Activated CD4-positive, alpha-beta T cell treated with anti-CD3 and anti-CD28 coated beads, Interleukin-2, amount 50 U/mL, for 16 hours (primary cell): ENCODE measurements around the gene WWOX.

Experiments used
- DNase-seq: peaks from one replicate; pipeline ENCODE4 v3.0.0-alpha.2; 2020

WWOX gene

DNA sequence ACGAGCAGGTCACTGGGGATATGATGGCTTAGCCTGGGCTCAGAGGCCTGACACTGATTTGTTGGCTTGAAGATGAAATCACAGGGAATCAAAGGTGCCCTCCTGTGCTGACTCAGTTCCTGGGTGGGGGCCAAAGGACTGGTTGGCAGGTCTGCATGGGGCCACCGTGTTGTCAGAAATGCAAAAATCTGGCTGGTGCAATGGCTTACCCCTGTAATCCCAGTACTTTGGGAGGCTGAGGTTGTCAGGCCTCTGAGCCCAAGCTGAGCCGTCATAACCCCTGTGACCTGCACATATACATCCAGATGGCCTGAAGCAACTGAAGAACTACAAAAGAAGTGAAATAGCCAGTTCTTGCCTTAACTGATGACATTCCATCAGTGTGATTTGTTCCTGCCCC is 314.2 kb downstream of the WWOX start:
- no peak for DNase-seq

DNA sequence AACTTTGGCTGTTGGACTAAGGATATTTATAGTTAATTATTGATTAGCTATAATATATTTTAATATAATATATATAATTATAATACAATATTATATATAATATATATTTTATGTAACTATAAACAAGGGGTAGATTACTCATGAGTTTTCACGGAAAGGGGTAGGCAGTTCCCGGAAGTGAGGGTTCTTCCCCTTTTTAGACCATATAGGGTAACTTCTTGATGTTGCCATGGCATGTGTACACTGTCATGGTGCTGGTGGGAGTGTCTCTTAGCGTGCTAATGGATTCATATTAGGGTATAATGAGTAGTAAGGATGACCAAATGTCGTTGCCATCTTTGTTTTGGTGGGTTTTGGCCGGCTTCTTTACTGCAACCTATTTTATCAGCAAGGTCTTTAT is 315.6 kb downstream of the WWOX start:
- no peak for DNase-seq

DNA sequence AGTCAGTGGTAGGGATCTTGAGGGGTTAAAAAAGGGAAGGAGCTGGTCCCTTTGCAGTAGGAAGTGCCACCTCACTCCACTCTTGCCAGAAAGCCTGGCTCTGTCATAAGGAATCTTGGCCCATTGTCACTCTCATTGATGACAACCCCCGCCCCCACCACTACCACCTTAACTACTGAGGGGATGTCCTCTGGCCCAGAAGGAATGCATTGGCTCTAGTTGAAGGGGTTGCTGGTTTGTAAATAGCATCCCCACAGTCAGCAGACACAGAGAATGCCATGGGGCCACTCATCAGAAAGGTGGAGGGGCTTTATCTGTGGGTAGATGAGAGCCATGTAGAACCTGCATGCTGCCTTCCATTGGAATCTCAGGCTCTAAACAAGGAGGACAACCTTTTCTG is 316.2 kb downstream of the WWOX start:
- no peak for DNase-seq

DNA sequence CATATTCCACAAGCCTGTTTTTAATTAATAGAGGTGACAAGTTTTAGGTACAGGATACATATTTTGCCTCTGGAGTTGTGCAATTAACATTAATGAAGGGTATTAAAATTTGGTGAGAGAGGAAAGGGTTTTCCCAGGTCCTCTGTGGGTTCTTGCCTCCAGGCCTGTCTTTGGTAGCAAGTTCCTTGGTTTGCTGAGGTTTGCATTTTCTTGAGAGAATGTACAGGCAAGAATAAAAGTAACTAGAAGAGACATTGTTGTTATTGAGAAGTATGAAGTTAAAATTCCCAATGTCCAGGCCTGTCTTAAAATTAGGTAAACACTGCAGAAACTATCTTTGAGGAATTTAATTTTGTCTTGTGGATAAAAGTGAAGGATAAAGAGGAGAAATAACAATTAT is 316.9 kb downstream of the WWOX start:
- no peak for DNase-seq

DNA sequence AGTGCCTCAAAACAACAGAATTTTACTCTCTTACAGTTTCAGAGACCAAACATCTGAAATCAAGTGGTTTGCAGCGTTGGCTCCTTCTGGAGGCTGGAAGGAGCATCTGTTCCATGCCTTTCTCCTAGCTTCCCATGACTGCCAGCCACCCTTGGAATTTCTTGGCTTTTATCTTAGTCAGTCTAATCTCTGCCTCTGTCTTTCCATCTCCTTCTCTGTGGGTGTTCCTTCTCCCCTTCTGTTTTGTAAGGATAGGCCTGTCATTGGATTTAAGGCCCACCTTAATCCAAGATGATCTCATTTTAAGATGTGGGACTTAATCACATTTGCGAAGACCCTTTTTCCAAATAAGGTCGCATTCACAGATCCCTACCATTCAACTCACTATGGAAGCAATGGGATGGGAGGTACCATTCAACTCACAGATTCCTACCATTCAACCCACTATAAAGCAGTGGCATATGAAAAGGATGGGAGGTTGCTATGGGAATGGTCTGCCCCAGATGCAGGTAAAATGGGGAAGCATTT is 321.8 kb downstream of the WWOX start:
- DNase-seq: no peak

DNA sequence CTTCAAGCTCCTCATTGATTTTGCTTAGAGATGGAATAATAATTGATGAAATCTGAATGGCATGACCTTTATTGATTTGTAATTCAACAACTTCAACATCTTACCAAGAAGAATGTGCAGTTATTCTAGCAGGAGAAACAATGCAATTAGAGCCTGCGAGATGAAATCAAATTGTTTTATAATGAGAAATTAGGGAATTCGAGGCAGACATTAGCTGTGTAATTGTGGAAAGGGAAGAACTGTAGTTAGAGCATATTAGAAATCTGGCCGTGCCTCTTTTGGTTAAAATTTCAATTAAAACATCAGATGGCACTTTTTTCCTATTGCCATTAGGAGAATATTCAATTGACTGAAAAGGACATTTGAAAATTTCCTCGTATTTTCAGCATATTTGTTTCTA is 325.8 kb downstream of the WWOX start:
- DNase-seq: no peak

DNA sequence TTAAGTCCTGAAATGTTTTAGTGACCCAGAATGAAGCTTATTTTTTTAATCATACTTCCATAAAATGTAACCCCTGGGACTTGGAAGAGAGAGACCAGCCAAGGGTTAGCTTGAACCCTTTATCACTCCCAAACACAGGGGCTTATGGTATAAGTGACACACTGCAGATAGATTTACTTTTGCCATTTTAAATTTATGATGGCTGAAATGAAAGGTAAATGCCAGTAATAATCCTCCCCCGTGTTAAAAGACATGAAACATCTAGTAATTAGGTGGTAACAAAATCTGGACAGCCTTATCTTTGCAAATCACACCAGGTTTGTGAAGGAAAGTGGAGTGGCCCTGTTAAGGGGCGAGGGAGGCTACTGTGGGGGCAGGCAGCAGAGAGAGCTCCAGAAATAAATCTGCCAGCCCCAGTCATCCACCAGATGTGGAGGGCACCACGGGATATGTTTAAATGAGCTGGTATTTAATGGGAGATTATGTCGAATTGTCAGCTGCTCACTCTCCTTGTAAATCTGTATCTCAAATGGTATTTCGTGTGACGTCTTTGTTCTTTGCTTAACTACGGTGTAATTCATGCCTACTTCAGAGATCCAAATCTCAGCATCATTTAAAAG is 326.5 kb downstream of the WWOX start:
- DNase-seq: no peak

DNA sequence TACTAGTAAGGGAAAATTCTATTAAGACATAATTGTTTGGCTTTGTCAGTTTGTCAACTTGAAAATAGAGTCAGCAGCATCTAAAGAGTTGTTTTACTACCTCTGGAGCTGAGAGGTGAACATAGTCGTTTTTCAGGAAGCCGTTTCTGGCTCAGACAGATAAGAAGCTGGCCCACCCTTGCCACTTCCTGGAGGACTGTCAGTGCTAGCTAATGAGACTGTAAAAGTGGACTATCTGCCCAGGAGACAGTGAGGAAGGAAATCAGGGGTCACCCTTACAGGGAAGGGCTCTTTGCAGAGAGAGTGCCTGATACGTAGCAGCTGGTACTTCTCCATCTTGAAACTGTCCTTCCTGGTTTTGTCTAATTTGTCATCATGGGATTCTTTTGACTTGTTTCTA is 328.7 kb downstream of the WWOX start:
- no peak for DNase-seq

DNA sequence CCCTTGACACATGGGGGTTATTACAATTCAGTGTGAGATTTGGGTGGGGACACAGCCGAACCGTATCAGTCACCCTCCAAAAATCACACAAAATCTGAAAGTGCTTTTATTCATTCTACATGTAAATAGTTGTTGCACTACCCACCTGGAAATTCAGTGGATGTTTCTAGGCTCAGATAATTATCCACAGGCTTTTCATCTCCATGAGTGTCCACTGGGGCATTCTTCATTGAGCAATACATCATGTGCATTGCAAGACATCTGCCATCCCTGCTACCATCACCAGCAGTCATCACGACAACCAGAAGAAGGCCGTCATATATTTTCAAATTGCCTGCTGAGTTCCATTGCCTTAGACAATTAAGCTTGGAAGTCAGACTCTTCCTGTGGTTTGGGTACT is 330.8 kb downstream of the WWOX start:
- DNase-seq: no peak

DNA sequence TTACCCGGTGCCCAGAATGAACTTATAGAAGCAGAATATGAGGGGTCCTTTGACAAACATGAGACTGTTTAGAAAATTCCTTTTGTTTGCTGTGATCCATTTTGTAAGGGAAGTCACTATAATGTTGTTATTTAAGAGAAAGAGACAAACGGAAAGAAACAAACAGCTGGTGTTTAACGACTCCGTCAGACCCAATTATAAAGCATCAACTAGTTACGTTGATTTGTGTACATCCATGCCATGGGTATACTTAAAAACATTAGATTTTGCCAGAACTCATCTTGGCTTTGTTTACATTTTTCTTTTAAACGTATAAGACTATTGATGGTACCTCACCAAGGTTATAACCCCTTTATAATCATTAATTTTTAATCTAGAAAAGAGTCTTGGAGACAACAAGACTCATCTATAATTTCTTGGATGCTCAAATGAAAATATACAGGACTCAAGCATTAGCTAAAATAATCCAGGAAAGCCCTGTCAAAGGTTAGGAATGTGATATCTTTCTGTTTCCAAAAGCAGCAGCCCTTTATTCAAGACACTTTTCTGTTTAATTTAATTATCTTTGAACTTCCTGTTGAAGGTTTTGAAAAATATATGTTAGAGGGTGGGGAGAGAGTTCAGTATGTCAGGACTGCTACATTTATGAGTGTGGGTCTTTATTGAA is 331.7 kb downstream of the WWOX start:
- no peak for DNase-seq

DNA sequence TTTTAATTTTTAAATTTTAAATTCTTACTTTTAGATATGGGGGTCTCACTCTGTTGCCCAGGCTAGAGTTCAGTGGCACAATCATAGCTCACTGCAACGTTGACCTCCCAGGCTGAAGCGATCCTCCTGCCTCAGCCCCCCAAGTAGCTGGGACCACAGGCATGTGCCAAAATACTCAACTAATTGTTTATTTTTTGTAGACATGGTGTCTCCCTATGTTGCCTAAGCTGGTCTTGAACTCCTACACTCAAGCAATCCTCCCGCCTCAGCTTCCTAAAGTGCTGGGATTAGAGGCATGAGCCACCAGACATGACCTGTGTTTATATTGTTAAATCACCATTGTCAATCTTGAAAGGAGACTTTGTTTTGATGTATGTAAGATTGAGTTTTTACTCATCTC is 332.2 kb downstream of the WWOX start:
- no peak for DNase-seq

DNA sequence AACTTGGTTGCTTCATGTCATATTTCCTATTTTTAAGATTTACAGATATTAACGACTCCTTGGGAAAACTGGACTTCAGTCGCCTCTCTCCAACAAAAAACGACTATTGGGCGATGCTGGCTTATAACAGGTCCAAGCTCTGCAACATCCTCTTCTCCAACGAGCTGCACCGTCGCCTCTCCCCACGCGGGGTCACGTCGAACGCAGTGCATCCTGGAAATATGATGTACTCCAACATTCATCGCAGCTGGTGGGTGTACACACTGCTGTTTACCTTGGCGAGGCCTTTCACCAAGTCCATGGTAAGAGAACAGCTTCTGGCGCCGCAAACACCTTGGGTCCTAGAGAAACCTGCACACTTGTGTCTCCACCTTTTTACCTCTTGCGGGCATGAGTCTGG is 333.0 kb downstream of the WWOX start:
- DNase-seq: no peak

DNA sequence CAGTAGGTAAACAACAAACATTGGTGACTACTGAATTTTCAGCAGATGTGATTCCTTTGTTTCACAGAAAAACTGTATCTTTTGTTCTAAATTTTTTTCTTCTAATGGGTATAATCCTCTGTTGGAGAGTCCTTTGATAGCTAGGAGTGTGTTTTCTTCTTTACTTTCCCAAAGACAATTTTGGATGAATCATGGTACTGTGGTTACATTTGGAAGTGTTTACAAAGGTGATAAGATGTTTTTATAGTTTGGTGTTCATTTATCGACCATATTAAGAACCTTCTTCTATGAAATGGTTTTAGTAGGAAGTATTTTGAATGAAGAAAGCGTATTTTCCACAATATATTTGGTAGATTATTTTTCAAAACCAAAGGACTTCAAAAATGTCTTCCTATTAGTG is 333.7 kb downstream of the WWOX start:
- no peak for DNase-seq

DNA sequence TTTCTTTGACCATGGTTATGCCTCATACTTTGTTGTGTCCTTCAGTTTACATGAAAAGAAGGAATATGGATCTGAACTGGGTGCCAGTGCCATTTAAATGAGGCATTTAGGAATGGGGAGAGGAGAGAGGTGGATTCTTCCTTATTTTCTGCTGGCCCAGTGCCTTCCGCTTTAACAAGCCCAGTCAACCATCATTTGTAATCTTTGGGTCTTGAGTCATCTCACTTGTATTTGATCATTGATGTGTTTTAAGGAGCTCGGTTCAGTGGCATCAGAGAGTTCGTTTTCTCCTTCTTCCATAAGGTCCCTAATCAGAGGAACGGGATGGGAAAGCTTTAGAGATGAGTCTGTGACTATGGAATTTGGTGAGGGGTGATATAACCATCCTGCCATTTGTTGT is 334.9 kb downstream of the WWOX start:
- DNase-seq: no peak

DNA sequence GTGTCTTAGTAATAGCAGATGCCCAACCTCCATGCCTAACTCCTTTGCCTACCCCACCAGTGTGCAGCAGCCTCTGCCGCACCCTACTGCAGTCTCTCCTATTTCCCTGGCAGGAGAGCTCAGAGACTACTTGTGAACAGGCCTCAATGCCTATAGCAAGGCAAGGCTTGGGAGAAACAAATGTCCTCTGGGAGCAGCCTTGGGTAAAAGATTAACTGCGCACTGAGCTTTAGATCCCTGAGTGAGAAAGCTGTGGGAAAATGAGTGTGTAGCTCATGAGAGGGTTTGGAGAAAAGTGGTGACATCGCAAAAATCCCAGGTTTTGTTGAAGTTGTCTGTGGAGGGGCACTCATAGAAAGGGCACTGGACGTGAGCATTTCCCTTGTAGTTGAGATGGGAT is 335.8 kb downstream of the WWOX start:
- DNase-seq: no peak

DNA sequence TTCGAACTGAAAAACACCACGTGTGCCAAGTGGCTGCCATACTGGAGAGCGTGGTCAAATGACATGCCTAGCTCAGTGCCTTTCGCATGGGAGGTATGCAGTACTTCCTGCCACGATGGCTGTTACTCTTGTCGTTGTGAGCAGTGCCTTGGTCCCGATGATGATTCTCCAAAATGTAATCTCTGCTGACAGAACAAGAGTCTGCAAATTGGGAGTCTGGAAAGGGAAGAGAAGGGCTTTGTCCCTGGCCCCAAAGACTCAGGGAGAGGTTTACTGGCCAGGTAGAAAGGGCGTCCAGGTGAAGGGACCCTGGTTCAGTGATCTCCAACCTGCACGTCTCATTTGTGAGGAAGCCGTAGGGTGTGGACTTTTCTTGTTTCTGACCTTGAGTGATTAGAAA is 336.6 kb downstream of the WWOX start:
- no peak for DNase-seq

DNA sequence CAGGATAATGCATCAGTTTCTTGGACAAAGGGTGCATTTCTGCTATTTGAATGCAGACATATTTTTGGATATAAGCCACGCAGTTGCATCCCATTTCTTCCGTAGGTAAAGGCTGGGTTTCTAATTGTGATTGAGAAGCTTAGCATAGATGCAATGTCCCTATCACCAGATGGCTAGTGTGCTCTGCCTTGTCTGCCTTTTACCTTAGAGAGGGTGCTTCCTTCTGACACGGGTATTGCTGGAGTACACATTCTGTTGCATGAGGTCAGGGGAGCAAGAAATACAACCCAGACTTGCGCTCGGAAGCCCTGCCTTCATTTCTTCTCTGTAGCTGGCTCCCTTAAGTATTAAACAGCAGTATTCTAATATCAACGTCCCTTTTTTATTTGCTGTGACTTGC is 337.4 kb downstream of the WWOX start:
- DNase-seq: no peak

DNA sequence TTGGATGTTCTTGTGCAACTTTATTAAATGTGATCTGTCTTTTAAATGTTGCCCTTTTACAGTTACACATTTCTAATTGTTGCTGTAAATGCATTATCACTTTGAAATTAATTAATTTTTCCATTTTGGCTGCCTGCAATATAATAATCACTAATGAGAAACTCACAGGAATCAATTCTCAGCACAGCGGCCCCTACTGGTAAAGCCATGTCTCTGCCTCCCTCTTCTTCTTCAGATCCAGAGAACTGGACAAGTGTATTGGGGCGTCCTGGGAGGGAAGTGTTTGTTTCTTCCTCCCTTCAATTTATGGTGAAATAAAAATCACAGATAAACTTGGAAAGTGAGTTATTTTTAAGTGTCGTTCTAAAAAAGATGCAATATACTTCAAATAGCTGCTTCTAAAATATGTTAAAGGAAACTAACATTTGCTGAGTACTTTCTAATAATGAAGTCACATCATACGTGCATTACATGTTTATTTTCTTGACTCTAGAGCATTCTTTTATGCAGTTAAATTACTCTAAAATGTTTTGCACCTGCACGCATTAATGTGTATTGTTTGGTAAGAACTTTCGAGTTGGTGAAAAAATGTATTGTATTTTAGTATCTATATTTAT is 338.0 kb downstream of the WWOX start:
- DNase-seq: peak; percentile 31

DNA sequence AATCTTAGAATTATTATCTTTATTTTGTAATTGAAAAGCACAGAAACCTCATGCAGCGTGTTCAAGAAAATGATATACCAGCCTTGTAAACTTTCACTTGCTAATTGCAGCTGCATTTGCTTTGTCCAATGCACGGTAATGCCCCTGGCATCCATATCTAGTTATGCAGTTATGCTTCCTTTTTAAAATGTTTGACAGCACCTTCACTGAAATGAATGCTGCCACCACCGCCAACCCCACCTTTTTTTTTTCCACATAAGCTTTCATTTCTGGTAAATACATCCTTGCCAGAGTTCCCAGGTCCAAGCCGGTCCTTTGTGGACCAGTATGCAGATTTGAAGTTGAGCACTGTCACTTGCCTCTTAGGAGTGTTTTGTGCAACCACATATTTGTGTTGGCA is 338.8 kb downstream of the WWOX start:
- DNase-seq: no peak

DNA sequence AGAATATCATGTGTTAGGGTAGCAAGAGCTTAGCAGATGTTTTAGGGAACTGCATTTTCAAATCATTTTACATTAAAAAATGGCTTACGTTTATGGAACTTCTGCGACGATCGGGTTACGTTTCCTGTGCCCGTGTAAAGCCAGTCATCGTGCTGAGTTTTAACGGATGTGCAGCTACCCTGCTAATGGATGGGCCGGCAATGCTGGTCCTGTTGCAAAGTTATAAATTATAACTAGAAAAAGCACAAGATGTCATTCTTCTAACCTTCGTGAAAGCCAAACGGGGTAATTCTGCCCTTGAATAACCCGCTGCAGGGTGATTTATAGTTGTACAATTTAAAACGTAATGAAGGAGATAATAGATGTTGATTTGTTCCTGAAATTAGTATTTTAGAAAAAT is 339.2 kb downstream of the WWOX start:
- no peak for DNase-seq

DNA sequence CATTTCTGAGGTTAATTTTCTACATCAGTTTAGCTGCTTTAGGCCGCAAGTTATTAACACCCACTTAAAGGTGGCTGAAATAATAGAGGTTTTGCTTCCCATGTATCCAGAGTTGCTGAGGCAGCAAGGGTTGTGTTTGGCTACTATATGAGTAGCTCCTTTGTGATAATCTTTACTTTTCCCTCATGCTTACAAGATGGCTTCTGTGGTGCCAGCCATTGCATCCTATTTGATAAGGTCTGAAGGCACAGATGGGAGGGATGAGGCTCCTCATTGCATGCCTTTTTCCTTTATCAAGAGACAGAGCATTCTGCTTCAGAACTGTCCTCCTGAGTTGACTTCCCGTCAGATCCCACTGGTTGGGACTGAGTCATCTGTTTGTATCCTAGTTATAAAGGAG is 340.2 kb downstream of the WWOX start:
- no peak for DNase-seq

DNA sequence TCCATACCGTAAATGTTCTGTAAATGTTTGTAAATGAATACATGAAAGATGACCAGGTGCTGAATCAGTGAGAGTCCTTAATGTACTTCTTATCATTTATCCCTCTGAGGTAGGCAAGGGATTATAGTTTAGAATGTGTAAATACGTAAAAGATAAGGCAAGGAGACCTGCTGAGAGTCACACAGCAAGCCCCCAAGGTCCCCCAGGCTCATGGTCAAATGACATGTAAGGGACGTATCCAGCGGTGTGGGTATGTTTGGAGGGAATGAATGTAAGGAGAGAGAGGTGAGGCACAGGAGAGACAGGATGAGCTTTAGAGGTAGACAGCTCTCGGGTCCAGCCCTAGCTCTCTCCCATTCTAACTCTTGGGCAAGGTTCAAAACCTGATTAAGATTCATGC is 341.8 kb downstream of the WWOX start:
- DNase-seq: no peak

DNA sequence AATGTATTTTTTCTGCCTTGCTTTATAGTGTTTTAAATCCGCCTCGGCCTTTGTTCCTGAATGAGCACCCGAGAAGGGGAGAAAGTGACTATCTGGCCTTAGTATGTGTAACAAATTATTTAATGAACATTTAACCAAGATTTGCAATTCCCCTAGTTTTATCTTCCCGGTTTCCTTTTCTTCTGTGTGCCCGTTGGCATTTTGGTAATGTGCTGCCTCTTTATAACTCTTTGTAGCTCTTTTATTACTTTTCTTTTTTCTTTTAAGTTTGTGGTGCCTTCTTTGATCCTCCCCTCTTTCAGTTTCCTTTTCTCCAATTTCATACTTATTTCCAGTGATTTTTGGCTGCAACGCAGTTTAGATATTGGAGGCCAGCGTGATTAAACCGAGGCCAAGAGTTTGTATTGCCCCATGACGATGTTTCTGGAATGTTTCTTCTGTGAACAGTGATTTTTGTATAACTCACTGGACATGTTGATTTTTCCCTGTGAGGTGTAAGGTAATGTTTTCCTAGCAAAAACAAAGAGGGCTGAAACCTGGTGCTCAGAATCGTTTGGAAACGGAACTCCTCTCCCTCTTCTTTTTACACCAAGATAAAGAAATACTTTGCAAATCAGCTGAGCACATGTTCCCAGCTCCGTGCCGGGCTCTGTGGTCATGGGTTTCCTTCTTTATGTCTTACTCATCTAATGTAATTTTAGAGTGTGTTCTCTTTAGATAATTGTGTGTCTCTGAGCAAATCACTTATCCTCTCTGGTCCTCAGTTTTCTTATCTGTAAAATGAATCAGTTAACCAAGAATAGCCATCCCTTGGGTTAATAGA is 344.3 kb downstream of the WWOX start:
- no peak for DNase-seq

DNA sequence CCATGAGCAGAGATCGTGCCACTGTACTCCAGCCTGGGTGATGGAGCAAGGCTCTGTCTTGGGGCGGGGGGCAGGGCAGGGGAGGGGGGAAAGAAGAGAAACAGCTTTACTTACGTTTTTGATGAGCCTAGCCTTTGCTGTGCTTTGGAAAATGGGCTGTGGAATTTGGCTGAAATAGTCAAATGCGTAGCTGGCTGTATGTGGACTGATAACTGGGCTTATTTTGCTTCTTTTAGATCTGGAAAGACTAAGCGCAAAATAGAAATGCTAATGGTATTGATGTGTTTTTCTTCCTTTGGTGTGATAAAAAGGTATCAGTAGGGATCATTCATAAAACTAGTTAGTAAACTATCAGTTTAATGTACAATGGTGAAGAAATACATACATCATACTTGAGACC is 346.4 kb downstream of the WWOX start:
- DNase-seq: no peak
